HCT116 (cell line): ENCODE results near the gene EML1. TPM values are rescaled to one million over a fixed set of nuclear protein-coding genes. Genes with fewer than 3 reads are reported as not detected.

Source experiments
- ATAC-seq: fragments of 200-7000 bp; cut with Tn5 transposase; 2 replicates; pipeline ENCODE4 v1.9.1; 2020; ENCODE audit warnings: mild to moderate bottlenecking, moderate library complexity
- BruUV-seq: library from RNA; stranded (reverse); fragments of 400-500 nt; replicated peaks from 2 replicates; lab custom pipeline; 2021; lab: Mats Ljungman, UMichigan
- CTCF ChIA-PET: fragments of 300-600 bp; sonication (Branson Sonifier 250); formaldehyde crosslinking; loops from one replicate; lab custom pipeline; 2021; ENCODE audit warnings: antibody characterized with exemption; lab: Charles Lee
- POLR2A ChIA-PET: fragments of 300-600, 350-600 bp; sonication (Branson Sonifier 250); formaldehyde crosslinking; loops from one replicate; lab custom pipeline; 2021; ENCODE audit warnings: antibody characterized with exemption; lab: Charles Lee
- RAD21 ChIA-PET, 2 experiments: fragments of 300-600 bp; sonication (Branson Sonifier 250); formaldehyde crosslinking; loops; one replicate each; lab custom pipeline; 2023; ENCODE audit warnings: low total read pairs in 2 of 2; ENCODE audit not compliant: uncharacterized antibody in 2 of 2, unreplicated experiment in 2 of 2, low non-redundant PET in 1 of 2; lab: Charles Lee
- DNase-seq: peaks from one replicate; pipeline ENCODE4 v3.0.0-alpha.2; 2010; ENCODE audit warnings: low read depth, low spot score
- H2AFZ ChIP-seq: fragments of 200-600 bp; shearing (Covaris generic), sonication (generic); 2 replicates; pipeline ENCODE4 v1.6.1; 2017; ENCODE audit warnings: low read depth, mixed run types, mixed read lengths, antibody characterized with exemption, low read length; ENCODE audit not compliant: poor library complexity, severe bottlenecking
- H3K27ac ChIP-seq: 2 replicates; pipeline ENCODE4 v1.5.1; 2012; ENCODE audit warnings: low read depth, low read length
- H3K27me3 ChIP-seq: fragments of 200-600 bp; sonication (generic); 2 replicates; pipeline ENCODE4 v1.6.1; 2016; ENCODE audit warnings: mixed run types, low read length, mixed read lengths; ENCODE audit not compliant: insufficient read depth
- H3K36me3 ChIP-seq, 2 experiments: fragments of 200-500 bp in 1 of 2; fragments of 200-600 bp in 1 of 2; sonication (Bioruptor generic) in 1 of 2; sonication (generic) in 1 of 2; 2 replicates each; pipeline versions ENCODE4 v1.5.1 to v1.6.1; 2014 to 2016; ENCODE audit warnings: low read length in 2 of 2, inconsistent platforms in 1 of 2, mixed read lengths in 1 of 2, mixed run types in 1 of 2; ENCODE audit not compliant: insufficient read depth in 2 of 2, control insufficient read depth in 1 of 2
- H3K4me1 ChIP-seq, 2 experiments: fragments of 200-600 bp in 1 of 2; sonication (generic) in 1 of 2; 2 replicates each; pipeline versions ENCODE4 v1.5.1 to v1.6.1; 2012 to 2017; ENCODE audit warnings: low read length in 2 of 2, inconsistent platforms in 1 of 2, mild to moderate bottlenecking in 1 of 2, mixed read lengths in 1 of 2, mixed run types in 1 of 2, moderate library complexity in 1 of 2; ENCODE audit not compliant: insufficient read depth in 2 of 2, control insufficient read depth in 1 of 2
- H3K4me2 ChIP-seq: fragments of 200-600 bp; sonication (generic); 2 replicates; pipeline ENCODE4 v1.6.1; 2017; ENCODE audit warnings: mixed run types, low read length, mixed read lengths
- H3K4me3 ChIP-seq, 2 experiments: fragments of 200-600 bp in 1 of 2; sonication (generic) in 1 of 2; replicated peaks in 1 of 2; 2 replicates each; pipeline ENCODE4 v1.5.1; 2011 to 2016; ENCODE audit warnings: low read length in 2 of 2, control low read depth in 1 of 2, low read depth in 1 of 2, mild to moderate bottlenecking in 1 of 2, mixed read lengths in 1 of 2, mixed run types in 1 of 2
- H3K79me2 ChIP-seq: fragments of 200-600 bp; sonication (generic); 2 replicates; pipeline ENCODE4 v1.6.1; 2017; ENCODE audit warnings: mild to moderate bottlenecking, mixed run types, low read length, moderate library complexity, mixed read lengths; ENCODE audit not compliant: insufficient read depth
- H3K9ac ChIP-seq: fragments of 200-600 bp; sonication (generic); 2 replicates; pipeline ENCODE4 v1.6.1; 2016; ENCODE audit warnings: low read length, mixed read lengths
- H3K9me2 ChIP-seq: fragments of 200-600 bp; sonication (generic), shearing (Covaris generic); 2 replicates; pipeline ENCODE4 v1.6.1; 2017; ENCODE audit warnings: mixed run types, mild to moderate bottlenecking, moderate library complexity; ENCODE audit not compliant: insufficient read depth
- H3K9me3 ChIP-seq, 2 experiments: fragments of 200-500 bp in 1 of 2; fragments of 200-600 bp in 1 of 2; sonication (Bioruptor generic) in 1 of 2; sonication (generic) in 1 of 2; 2 replicates each; pipeline ENCODE4 v1.6.1; 2014 to 2017; ENCODE audit warnings: low read length in 2 of 2, mixed read lengths in 2 of 2, inconsistent platforms in 1 of 2, low read depth in 1 of 2, mild to moderate bottlenecking in 1 of 2, mixed run types in 1 of 2, moderate library complexity in 1 of 2; ENCODE audit not compliant: control insufficient read depth in 1 of 2, insufficient read depth in 1 of 2
- H4K20me1 ChIP-seq: fragments of 200-600 bp; sonication (generic), shearing (Covaris generic); 2 replicates; pipeline ENCODE4 v1.6.1; 2017; ENCODE audit warnings: mixed run types, mild to moderate bottlenecking, moderate library complexity; ENCODE audit not compliant: insufficient read depth
- ATF3 ChIP-seq: IDR thresholded peaks from 2 replicates; pipeline ENCODE4 v1.6.1; 2012
- CEBPB ChIP-seq: IDR thresholded peaks from 2 replicates; pipeline ENCODE4 v1.6.1; 2012; ENCODE audit warnings: low read depth
- EGR1 ChIP-seq: IDR thresholded peaks from 2 replicates; pipeline ENCODE4 v1.6.1; 2012; ENCODE audit warnings: low read depth
- ELF1 ChIP-seq: IDR thresholded peaks from 2 replicates; pipeline ENCODE4 v1.6.1; 2012; ENCODE audit warnings: low read depth, borderline replicate concordance
- EZH2 ChIP-seq: fragments of 200-600 bp; sonication (generic); IDR thresholded peaks from 2 replicates; pipeline ENCODE4 v1.6.1; 2017; ENCODE audit warnings: antibody characterized with exemption, mixed run types
- EZH2phosphoT487 ChIP-seq: fragments of 200-600 bp; IDR thresholded peaks from 2 replicates; pipeline ENCODE4 v1.6.1; 2018; ENCODE audit warnings: antibody characterized with exemption, borderline replicate concordance
- FOSL1 ChIP-seq: IDR thresholded peaks from 2 replicates; pipeline ENCODE4 v1.6.1; 2012; ENCODE audit warnings: low read depth
- MAX ChIP-seq: IDR thresholded peaks from 2 replicates; pipeline ENCODE4 v1.6.1; 2012
- POLR2A ChIP-seq: IDR thresholded peaks from 2 replicates; pipeline ENCODE4 v1.7.0; 2011; ENCODE audit warnings: borderline replicate concordance; ENCODE audit not compliant: insufficient read depth, insufficient read length; ENCODE audit errors: extremely low read depth
- POLR2AphosphoS5 ChIP-seq: IDR thresholded peaks from 2 replicates; pipeline ENCODE4 v1.6.1; 2011; ENCODE audit warnings: mild to moderate bottlenecking, low read depth, low read length, moderate library complexity
- RAD21 ChIP-seq: IDR thresholded peaks from 2 replicates; pipeline ENCODE4 v1.6.1; 2012; ENCODE audit warnings: low read depth, mild to moderate bottlenecking
- REST ChIP-seq: IDR thresholded peaks from 2 replicates; pipeline ENCODE4 v1.6.1; 2012; ENCODE audit warnings: low read depth
- SP1 ChIP-seq: IDR thresholded peaks from 2 replicates; pipeline ENCODE4 v1.6.1; 2012; ENCODE audit warnings: low read depth
- SRF ChIP-seq: IDR thresholded peaks from 2 replicates; pipeline ENCODE4 v1.6.1; 2012; ENCODE audit warnings: low read depth
- TCF7L2 ChIP-seq: IDR thresholded peaks from 2 replicates; pipeline ENCODE4 v1.7.0; 2011; ENCODE audit warnings: borderline replicate concordance, inconsistent platforms; ENCODE audit not compliant: insufficient read depth, insufficient read length; ENCODE audit errors: extremely low read depth
- YY1 ChIP-seq: IDR thresholded peaks from 2 replicates; pipeline ENCODE4 v1.6.1; 2011; ENCODE audit warnings: low read length, low read depth, moderate library complexity, mild to moderate bottlenecking; ENCODE audit not compliant: insufficient replicate concordance; ENCODE audit errors: extremely low read depth
- ZNF274 ChIP-seq: fragments of 200-500 bp; sonication (Bioruptor generic); IDR thresholded peaks from 2 replicates; pipeline ENCODE4 v1.6.1; 2014; ENCODE audit warnings: mild to moderate bottlenecking, low read depth, low read length, inconsistent platforms
- intact Hi-C: fragments of 100-400 bp; cut with micrococcal nuclease; formaldehyde crosslinking; loops from 2 replicates; pipeline ENCODE4 v1.10.0; 2022
- total RNA-seq: library from RNA; stranded (reverse); gene quantifications from one replicate; pipeline ENCODE4 v1.2.1, GENCODE V29; 2021; ENCODE audit not compliant: unreplicated experiment

Gene EML1
- total RNA-seq, 1 experiment from 2014 or later = 7.4 TPM

GRCh38 chr14:99820702-99821331 is 27.6 kb downstream of the EML1 start:
- POLR2A ChIA-PET = no interaction called here
- Histone ChIP-seq H3K27me3 (no peaks in the 10 kb centered on the region), H3K9ac (no peak overlapping the region), H3K36me3 (no peaks in the 10 kb centered on the region), H3K79me2 (no peaks in the 10 kb centered on the region), H3K9me2 (no peaks in the 10 kb centered on the region), H3K27ac (no peak overlapping the region), H3K4me1 (no peaks in the 10 kb centered on the region), H3K9me3 (no peaks in the 10 kb centered on the region), H3K4me3 (no peak overlapping the region), H4K20me1 (no peaks in the 10 kb centered on the region), H2AFZ (no peak overlapping the region), H3K4me2 (no peak overlapping the region)
- TF ChIP-seq CEBPB = no peak
- no peak for TF ChIP-seq RAD21
- no peak for TF ChIP-seq ZNF274
- no peak for TF ChIP-seq ELF1
- no peak for TF ChIP-seq MAX
- no peak for TF ChIP-seq FOSL1
- no peak for TF ChIP-seq TCF7L2
- TF ChIP-seq REST = no peak
- no peak for TF ChIP-seq ATF3
- no peak for TF ChIP-seq EGR1
- no peak for TF ChIP-seq EZH2
- no peak for TF ChIP-seq POLR2AphosphoS5
- TF ChIP-seq SP1 = no peak
- TF ChIP-seq SRF = no peak
- no peak for TF ChIP-seq YY1
- no peak for TF ChIP-seq EZH2phosphoT487
- no peak for TF ChIP-seq POLR2A
- intact Hi-C loops = no loop called here
- RAD21 ChIA-PET = no interaction called here
- CTCF ChIA-PET = no interaction called here
- ATAC-seq (no peak), DNase-seq (no peak)
- BruUV-seq = no TSS peak
